IMR-90 (cell line): Measurements from ENCODE around the gene IL1RAPL1.

Source experiments
- CEBPB ChIP-seq: IDR thresholded peaks from 2 replicates; pipeline ENCODE4 v1.6.1; 2012; ENCODE audit warnings: low read depth, low read length, improper control_type of control experiment
- CHD1 ChIP-seq: IDR thresholded peaks from 2 replicates; pipeline ENCODE4 v1.6.1; 2012; ENCODE audit warnings: low read depth, low read length, improper control_type of control experiment
- FOS ChIP-seq: fragments of 150-350 bp; IDR thresholded peaks from 2 replicates; pipeline ENCODE4 v1.6.1; 2016; ENCODE audit warnings: low read depth, low read length
- MAFK ChIP-seq: IDR thresholded peaks from 2 replicates; pipeline ENCODE4 v1.6.1; 2012; ENCODE audit warnings: low read depth, low read length, improper control_type of control experiment
- MAZ ChIP-seq: IDR thresholded peaks from 2 replicates; pipeline ENCODE4 v1.6.1; 2012; ENCODE audit warnings: low read depth, mild to moderate bottlenecking, low read length, improper control_type of control experiment, moderate library complexity, borderline replicate concordance
- POLR2A ChIP-seq: IDR thresholded peaks from 2 replicates; pipeline ENCODE4 v1.6.1; 2012; ENCODE audit warnings: mild to moderate bottlenecking, low read depth, low read length
- RAD21 ChIP-seq: IDR thresholded peaks from 2 replicates; pipeline ENCODE4 v1.6.1; 2012; ENCODE audit warnings: low read length, improper control_type of control experiment
- RFX5 ChIP-seq: IDR thresholded peaks from 2 replicates; pipeline ENCODE4 v1.8.0; 2012; ENCODE audit warnings: low read depth, mild to moderate bottlenecking, low read length, moderate library complexity
- SMC3 ChIP-seq: fragments of 150-350 bp; IDR thresholded peaks from 2 replicates; pipeline ENCODE4 v1.6.1; 2016; ENCODE audit warnings: low read depth, mild to moderate bottlenecking, antibody characterized with exemption, low read length, moderate library complexity
- TF ChIP-seq, protein P1 (sequence below): conservative IDR thresholded peaks from 2 replicates; pipeline ENCODE4 v1.5.1; 2012; ENCODE audit warnings: mild to moderate bottlenecking, low read depth, low read length, improper control_type of control experiment
- TF ChIP-seq, protein P2 (sequence below): fragments of 150-350 bp; IDR thresholded peaks from 2 replicates; pipeline ENCODE4 v1.6.1; 2016; ENCODE audit warnings: low read depth, mild to moderate bottlenecking, low read length, moderate library complexity, borderline replicate concordance
- TF ChIP-seq, protein P3 (sequence below): fragments of 150-350 bp; IDR thresholded peaks from 2 replicates; pipeline ENCODE4 v1.6.1; 2017; ENCODE audit warnings: mild to moderate bottlenecking, antibody characterized with exemption, low read length, low read depth

DNA sequence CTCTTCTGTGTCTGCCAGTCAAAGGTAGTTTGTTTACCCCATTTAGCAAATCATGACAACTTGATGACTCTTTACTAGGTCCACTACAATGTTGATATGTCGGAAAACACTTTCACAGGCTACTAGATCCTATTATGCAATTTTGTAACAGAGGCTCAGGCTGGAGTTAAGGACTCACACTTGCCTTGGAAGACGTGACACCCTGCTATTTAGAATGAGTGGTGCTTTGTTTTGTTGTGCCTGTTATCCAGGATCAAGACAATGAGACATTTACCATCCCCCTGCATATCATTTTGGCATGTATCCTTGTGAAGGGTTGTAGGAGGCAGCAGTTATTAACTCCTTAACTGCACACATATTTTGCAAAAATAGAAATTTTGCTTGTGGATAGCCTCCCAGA, 263.7 kb downstream of the IL1RAPL1 start:
- TF ChIP-seq, protein P1, sequence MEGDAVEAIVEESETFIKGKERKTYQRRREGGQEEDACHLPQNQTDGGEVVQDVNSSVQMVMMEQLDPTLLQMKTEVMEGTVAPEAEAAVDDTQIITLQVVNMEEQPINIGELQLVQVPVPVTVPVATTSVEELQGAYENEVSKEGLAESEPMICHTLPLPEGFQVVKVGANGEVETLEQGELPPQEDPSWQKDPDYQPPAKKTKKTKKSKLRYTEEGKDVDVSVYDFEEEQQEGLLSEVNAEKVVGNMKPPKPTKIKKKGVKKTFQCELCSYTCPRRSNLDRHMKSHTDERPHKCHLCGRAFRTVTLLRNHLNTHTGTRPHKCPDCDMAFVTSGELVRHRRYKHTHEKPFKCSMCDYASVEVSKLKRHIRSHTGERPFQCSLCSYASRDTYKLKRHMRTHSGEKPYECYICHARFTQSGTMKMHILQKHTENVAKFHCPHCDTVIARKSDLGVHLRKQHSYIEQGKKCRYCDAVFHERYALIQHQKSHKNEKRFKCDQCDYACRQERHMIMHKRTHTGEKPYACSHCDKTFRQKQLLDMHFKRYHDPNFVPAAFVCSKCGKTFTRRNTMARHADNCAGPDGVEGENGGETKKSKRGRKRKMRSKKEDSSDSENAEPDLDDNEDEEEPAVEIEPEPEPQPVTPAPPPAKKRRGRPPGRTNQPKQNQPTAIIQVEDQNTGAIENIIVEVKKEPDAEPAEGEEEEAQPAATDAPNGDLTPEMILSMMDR = no peak
- TF ChIP-seq, protein P2, sequence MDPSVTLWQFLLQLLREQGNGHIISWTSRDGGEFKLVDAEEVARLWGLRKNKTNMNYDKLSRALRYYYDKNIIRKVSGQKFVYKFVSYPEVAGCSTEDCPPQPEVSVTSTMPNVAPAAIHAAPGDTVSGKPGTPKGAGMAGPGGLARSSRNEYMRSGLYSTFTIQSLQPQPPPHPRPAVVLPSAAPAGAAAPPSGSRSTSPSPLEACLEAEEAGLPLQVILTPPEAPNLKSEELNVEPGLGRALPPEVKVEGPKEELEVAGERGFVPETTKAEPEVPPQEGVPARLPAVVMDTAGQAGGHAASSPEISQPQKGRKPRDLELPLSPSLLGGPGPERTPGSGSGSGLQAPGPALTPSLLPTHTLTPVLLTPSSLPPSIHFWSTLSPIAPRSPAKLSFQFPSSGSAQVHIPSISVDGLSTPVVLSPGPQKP = no peak
- TF ChIP-seq MAFK (no peak), MAZ (no peak), POLR2A (no peak), RAD21 (no peak), FOS (no peak), RFX5 (no peak), SMC3 (no peak), CEBPB (no peak), CHD1 (no peak)
- TF ChIP-seq, protein P3, sequence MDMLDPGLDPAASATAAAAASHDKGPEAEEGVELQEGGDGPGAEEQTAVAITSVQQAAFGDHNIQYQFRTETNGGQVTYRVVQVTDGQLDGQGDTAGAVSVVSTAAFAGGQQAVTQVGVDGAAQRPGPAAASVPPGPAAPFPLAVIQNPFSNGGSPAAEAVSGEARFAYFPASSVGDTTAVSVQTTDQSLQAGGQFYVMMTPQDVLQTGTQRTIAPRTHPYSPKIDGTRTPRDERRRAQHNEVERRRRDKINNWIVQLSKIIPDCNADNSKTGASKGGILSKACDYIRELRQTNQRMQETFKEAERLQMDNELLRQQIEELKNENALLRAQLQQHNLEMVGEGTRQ = no peak
